COLO668 (cell line): ENCODE results near the gene PCSK2.
"Not testable (repeated sequence)": the region's sequence is repeated elsewhere in the genome, so short reads cannot be mapped to it uniquely, and the experiment has no call there.

ENCODE experiments used
- DNase-seq: peaks from one replicate; lab custom pipeline; 2025; ENCODE audit not compliant: unreplicated experiment; lab: John Stamatoyannopoulos, UW

Gene PCSK2

GRCh38 chr20:17226410-17227218, at the start of gene PCSK2:
PCSK2 (plus strand) TSS chr20:17227040; CDS start chr20:17227306, 266 bp downstream.
- peak; percentile 98 for DNase-seq

GRCh38 chr20:17177341-17177740, 49.5 kb upstream of the PCSK2 start:
- no peak for DNase-seq

- no peak for DNase-seq
These were observed 47.0 kb upstream of the PCSK2 start for GRCh38 chr20:17179840-17180239.

- no peak for DNase-seq
These were observed 36.7 kb upstream of the PCSK2 start for GRCh38 chr20:17189976-17190695.

- DNase-seq: no peak
These were observed 29.8 kb upstream of the PCSK2 start for GRCh38 chr20:17197041-17197440.

- DNase-seq: no peak
These were observed 24.8 kb upstream of the PCSK2 start for GRCh38 chr20:17202030-17202429.

GRCh38 chr20:17202673-17203072, 24.2 kb upstream of the PCSK2 start:
- DNase-seq: no peak

- DNase-seq: no peak
These were observed 21.6 kb upstream of the PCSK2 start for GRCh38 chr20:17205084-17205813.

- no peak for DNase-seq
These were observed 16.5 kb upstream of the PCSK2 start for GRCh38 chr20:17210387-17210786.

GRCh38 chr20:17210983-17211382, 15.9 kb upstream of the PCSK2 start:
- no peak for DNase-seq

- DNase-seq: no peak
These were observed 11.7 kb upstream of the PCSK2 start for GRCh38 chr20:17215167-17215566.

GRCh38 chr20:17219856-17220255, 7.0 kb upstream of the PCSK2 start:
- DNase-seq: not testable (repeated sequence)

- DNase-seq: no peak
These were observed 3.3 kb upstream of the PCSK2 start for GRCh38 chr20:17223553-17223952.

GRCh38 chr20:17225851-17226409, 910 bp upstream of the PCSK2 start:
- DNase-seq: peak; percentile 50

GRCh38 chr20:17227219-17227575, 357 bp downstream of the PCSK2 start:
- DNase-seq: peak; percentile 63

GRCh38 chr20:17227669-17228623, 1.1 kb downstream of the PCSK2 start:
- DNase-seq: peak; percentile 50

- DNase-seq: peak; percentile 76
These were observed 1.8 kb downstream of the PCSK2 start for GRCh38 chr20:17228624-17229061.

- DNase-seq: no peak
These were observed 2.4 kb downstream of the PCSK2 start for GRCh38 chr20:17229256-17229655.

GRCh38 chr20:17233626-17234025, 6.8 kb downstream of the PCSK2 start:
- no peak for DNase-seq

- DNase-seq: no peak
These were observed 9.9 kb downstream of the PCSK2 start for GRCh38 chr20:17236766-17237165.
